Liver (tissue), 9 donors: ENCODE measurements around the gene CTNNBL1. TPM values are rescaled to one million over a fixed set of nuclear protein-coding genes. Genes with fewer than 3 reads are reported as not detected.

Source experiments
- DNase-seq: peaks from one replicate; pipeline ENCODE4 v3.0.0-alpha.2; 2017; ENCODE audit warnings: low spot score
- H3K27ac ChIP-seq, 2 donors: one replicate each; pipeline ENCODE4 v1.7.0; 2013; ENCODE audit warnings: inconsistent platforms in 2 of 2, low read length in 2 of 2, control low read depth in 1 of 2, low read depth in 1 of 2, mild to moderate bottlenecking in 1 of 2
- H3K27me3 ChIP-seq, 4 donors: one replicate each; pipeline versions ENCODE4 v1.6.1 to v1.7.0; 2013; ENCODE audit warnings: low read length in 3 of 4, inconsistent platforms in 1 of 4, mild to moderate bottlenecking in 1 of 4, moderate library complexity in 1 of 4; ENCODE audit not compliant: control insufficient read depth in 4 of 4, insufficient read depth in 4 of 4
- H3K36me3 ChIP-seq, 4 donors: one replicate each; pipeline versions ENCODE4 v1.6.1 to v1.7.0; 2013; ENCODE audit warnings: low read length in 3 of 4, mild to moderate bottlenecking in 3 of 4, low read depth in 1 of 4, moderate library complexity in 1 of 4; ENCODE audit not compliant: control insufficient read depth in 4 of 4, insufficient read depth in 3 of 4
- H3K4me1 ChIP-seq, 4 donors: one replicate each; pipeline versions ENCODE4 v1.6.1 to v1.7.0; 2013; ENCODE audit warnings: low read length in 3 of 4, mild to moderate bottlenecking in 3 of 4, moderate library complexity in 1 of 4; ENCODE audit not compliant: control insufficient read depth in 4 of 4, insufficient read depth in 4 of 4
- H3K4me3 ChIP-seq, 3 donors: one replicate each; pipeline versions ENCODE4 v1.6.1 to v1.7.0; 2013; ENCODE audit warnings: low read length in 3 of 3, control low read depth in 1 of 3, low read depth in 1 of 3, mild to moderate bottlenecking in 1 of 3
- H3K9ac ChIP-seq, 2 donors: one replicate each; pipeline ENCODE4 v1.7.0; 2013; ENCODE audit warnings: low read length in 2 of 2, mild to moderate bottlenecking in 2 of 2, moderate library complexity in 2 of 2, control low read depth in 1 of 2, low read depth in 1 of 2
- H3K9me3 ChIP-seq, 4 donors: one replicate each; pipeline versions ENCODE4 v1.6.1 to v1.7.0; 2013; ENCODE audit warnings: low read length in 3 of 4; ENCODE audit not compliant: control insufficient read depth in 4 of 4
- FOXA1 ChIP-seq: IDR thresholded peaks from 2 replicates; pipeline ENCODE4 v1.6.1; 2016; ENCODE audit warnings: antibody characterized with exemption
- FOXA2 ChIP-seq: IDR thresholded peaks from 2 replicates; pipeline ENCODE4 v1.6.1; 2016; ENCODE audit warnings: antibody characterized with exemption
- GABPA ChIP-seq, 2 donors: IDR thresholded peaks in 1 of 2; conservative IDR thresholded peaks in 1 of 2; 2 replicates each; pipeline ENCODE4 v1.6.1; 2016; ENCODE audit warnings: antibody characterized with exemption in 2 of 2, mild to moderate bottlenecking in 1 of 2, moderate library complexity in 1 of 2
- HNF4A ChIP-seq, 2 donors: conservative IDR thresholded peaks; 2 replicates each; pipeline ENCODE4 v1.6.1; 2016; ENCODE audit warnings: antibody characterized with exemption in 2 of 2, mild to moderate bottlenecking in 2 of 2
- HNF4G ChIP-seq: IDR thresholded peaks from 2 replicates; pipeline ENCODE4 v1.6.1; 2016; ENCODE audit warnings: antibody characterized with exemption
- RAD21 ChIP-seq, 2 donors: IDR thresholded peaks; 2 replicates each; pipeline ENCODE4 v1.6.1; 2016; ENCODE audit warnings: antibody characterized with exemption in 2 of 2, mild to moderate bottlenecking in 2 of 2
- RXRA ChIP-seq, 2 donors: IDR thresholded peaks; 2 replicates each; pipeline ENCODE4 v1.6.1; 2017 to 2018; ENCODE audit warnings: antibody characterized with exemption in 2 of 2, mild to moderate bottlenecking in 1 of 2
- SP1 ChIP-seq: IDR thresholded peaks from 2 replicates; pipeline ENCODE4 v1.6.1; 2018; ENCODE audit warnings: antibody characterized with exemption, mild to moderate bottlenecking
- TAF1 ChIP-seq: conservative IDR thresholded peaks from 2 replicates; pipeline ENCODE4 v1.6.1; 2016; ENCODE audit warnings: antibody characterized with exemption, mild to moderate bottlenecking
- WGBS: extraction: QIAGEN DNeasy Blood & Tissue Kit; methylation state at CpG from one replicate; pipeline ENCODE4 v1.1.7; 2013; 5-methylcytosine and 5-hydroxymethylcytosine counted together
- polyA plus RNA-seq, 2 donors: library from polyadenylated mRNA; stranded (reverse) in 1 of 2; unstranded in 1 of 2; fragments of 200-250 nt in 1 of 2; fragments of >200 nt in 1 of 2; fragmentation: Nextera tagmentation in 1 of 2; extraction: Ambion mirVana in 1 of 2; gene quantifications; one replicate each; pipeline versions ENCODE4 v1.2.1 to v1.2.3, GENCODE V29; 2013 to 2015
- total RNA-seq, 2 donors: library from RNA; depleted of rRNA; stranded (reverse); fragments of >200 nt; gene quantifications; one replicate each; pipeline ENCODE4 v1.2.3, GENCODE V29; 2014
- TF ChIP-seq, protein P1 (sequence below): IDR thresholded peaks from 2 replicates; pipeline ENCODE4 v1.6.1; 2016; ENCODE audit warnings: antibody characterized with exemption, mild to moderate bottlenecking
- TF ChIP-seq, protein P2 (sequence below): IDR thresholded peaks from 2 replicates; pipeline ENCODE4 v1.6.1; 2016; ENCODE audit warnings: antibody characterized with exemption
- TF ChIP-seq, protein P3 (sequence below): fragments of 150-350 bp; IDR thresholded peaks from 2 replicates; pipeline ENCODE4 v1.5.1; 2017; ENCODE audit warnings: improper control_type of control experiment, low read depth, low read length; ENCODE audit not compliant: missing input control
- donor health status: healthy.
- donor health status: healthy.
- donor health status: healthy.
- donor health status: healthy.
- donor health status: healthy.

Gene CTNNBL1
- total and polyA plus RNA-seq, 4 donors: 18.3 to 25.4 (median 20.3) TPM

DNA sequence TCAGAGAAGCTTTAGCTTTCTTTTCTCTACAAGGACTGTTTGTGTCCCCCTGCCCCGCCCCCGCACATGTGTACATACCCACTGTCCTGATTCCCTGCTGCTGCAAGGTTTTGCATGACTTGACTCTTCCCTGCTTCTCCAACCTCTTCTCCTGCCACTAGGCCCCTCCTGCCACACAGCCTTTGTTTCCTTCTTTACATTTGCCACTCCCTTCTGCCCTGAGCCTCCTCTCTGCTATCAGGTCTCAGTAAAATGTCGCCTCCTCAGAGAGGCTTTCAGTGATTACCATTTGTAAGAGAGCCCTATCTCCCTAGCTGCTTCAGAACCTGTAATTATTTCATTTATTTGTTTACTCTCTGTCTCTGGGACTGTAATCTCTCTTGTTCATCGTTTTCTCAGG lies 152.7 kb downstream of the CTNNBL1 start (continued):
- TF ChIP-seq, protein P1, sequence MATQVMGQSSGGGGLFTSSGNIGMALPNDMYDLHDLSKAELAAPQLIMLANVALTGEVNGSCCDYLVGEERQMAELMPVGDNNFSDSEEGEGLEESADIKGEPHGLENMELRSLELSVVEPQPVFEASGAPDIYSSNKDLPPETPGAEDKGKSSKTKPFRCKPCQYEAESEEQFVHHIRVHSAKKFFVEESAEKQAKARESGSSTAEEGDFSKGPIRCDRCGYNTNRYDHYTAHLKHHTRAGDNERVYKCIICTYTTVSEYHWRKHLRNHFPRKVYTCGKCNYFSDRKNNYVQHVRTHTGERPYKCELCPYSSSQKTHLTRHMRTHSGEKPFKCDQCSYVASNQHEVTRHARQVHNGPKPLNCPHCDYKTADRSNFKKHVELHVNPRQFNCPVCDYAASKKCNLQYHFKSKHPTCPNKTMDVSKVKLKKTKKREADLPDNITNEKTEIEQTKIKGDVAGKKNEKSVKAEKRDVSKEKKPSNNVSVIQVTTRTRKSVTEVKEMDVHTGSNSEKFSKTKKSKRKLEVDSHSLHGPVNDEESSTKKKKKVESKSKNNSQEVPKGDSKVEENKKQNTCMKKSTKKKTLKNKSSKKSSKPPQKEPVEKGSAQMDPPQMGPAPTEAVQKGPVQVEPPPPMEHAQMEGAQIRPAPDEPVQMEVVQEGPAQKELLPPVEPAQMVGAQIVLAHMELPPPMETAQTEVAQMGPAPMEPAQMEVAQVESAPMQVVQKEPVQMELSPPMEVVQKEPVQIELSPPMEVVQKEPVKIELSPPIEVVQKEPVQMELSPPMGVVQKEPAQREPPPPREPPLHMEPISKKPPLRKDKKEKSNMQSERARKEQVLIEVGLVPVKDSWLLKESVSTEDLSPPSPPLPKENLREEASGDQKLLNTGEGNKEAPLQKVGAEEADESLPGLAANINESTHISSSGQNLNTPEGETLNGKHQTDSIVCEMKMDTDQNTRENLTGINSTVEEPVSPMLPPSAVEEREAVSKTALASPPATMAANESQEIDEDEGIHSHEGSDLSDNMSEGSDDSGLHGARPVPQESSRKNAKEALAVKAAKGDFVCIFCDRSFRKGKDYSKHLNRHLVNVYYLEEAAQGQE: no peak

DNA sequence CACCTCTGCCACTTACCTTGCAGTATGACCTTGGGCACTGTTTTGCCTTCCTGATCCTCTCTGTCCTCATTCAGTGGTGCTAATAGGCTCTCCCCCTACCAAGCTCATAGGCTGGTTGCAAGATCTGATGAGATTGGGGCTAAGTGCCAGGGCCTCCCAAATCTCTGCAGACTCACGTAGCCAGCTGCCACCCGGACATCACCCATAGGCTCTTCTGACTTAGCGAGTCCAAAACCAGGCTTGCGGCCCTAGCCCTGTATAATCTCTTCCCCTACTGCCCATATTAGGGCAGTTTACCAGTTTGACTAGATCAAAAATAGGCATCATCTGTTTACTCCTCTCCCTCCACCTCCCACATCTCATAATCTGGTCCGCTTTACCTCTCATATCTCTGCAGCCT lies 154.9 kb downstream of the CTNNBL1 start:
- Histone ChIP-seq H3K27me3 (no peaks in the 10 kb centered on the region), H3K9me3 (no peaks in the 10 kb centered on the region), H3K9ac (no peak overlapping the region), H3K4me3 (no peak overlapping the region), H3K36me3 (peaks cover 9 to 59% (median 21%) of the 10 kb centered on the region in 4 donors), H3K27ac (no peak overlapping the region), H3K4me1 (no peaks in the 10 kb centered on the region)
- DNase-seq: no peak
- 77% methylated on average over 5 of the region's 5 CpGs for WGBS
- TF ChIP-seq TAF1: no peak
- TF ChIP-seq FOXA2: no peak
- no peak for TF ChIP-seq FOXA1
- TF ChIP-seq HNF4A (conservative IDR thresholded peaks at IDR 0.05): no peak
- TF ChIP-seq, protein P2, sequence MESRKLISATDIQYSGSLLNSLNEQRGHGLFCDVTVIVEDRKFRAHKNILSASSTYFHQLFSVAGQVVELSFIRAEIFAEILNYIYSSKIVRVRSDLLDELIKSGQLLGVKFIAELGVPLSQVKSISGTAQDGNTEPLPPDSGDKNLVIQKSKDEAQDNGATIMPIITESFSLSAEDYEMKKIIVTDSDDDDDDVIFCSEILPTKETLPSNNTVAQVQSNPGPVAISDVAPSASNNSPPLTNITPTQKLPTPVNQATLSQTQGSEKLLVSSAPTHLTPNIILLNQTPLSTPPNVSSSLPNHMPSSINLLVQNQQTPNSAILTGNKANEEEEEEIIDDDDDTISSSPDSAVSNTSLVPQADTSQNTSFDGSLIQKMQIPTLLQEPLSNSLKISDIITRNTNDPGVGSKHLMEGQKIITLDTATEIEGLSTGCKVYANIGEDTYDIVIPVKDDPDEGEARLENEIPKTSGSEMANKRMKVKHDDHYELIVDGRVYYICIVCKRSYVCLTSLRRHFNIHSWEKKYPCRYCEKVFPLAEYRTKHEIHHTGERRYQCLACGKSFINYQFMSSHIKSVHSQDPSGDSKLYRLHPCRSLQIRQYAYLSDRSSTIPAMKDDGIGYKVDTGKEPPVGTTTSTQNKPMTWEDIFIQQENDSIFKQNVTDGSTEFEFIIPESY: no peak
- no peak for TF ChIP-seq SP1

DNA sequence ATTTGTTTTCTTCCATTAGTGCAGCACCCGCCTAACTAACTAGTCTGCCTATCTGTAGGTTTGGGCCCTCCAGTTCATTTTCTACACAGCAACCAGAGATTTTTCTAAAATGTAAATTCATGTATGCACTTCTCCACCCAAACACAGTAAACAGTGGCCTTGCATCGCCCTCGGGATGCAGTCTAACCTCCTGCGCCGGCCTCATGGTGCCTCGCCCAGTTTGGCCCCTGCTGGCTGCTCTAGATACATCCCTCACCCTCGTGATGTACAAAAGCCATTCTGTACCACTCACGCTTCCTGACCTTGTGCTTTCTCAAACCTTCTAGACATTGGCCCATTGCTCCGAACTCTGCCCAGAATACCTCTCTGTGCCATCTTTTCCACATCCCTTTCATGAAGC lies 155.3 kb downstream of the CTNNBL1 start:
- Histone ChIP-seq H3K9me3 (no peaks in the 10 kb centered on the region), H3K36me3 (peaks cover 9 to 57% (median 20%) of the 10 kb centered on the region in 4 donors), H3K27me3 (no peaks in the 10 kb centered on the region), H3K4me3 (no peak overlapping the region), H3K4me1 (no peaks in the 10 kb centered on the region), H3K9ac (no peak overlapping the region), H3K27ac (no peak overlapping the region)
- no peak for DNase-seq
- TF ChIP-seq HNF4A (conservative IDR thresholded peaks at IDR 0.05) (no peak), RXRA (IDR thresholded peaks at IDR 0.05) (no peak), HNF4G (no peak), RAD21 (IDR thresholded peaks at IDR 0.05) (no peak), GABPA (IDR thresholded peaks at IDR 0.05 in 1 of 2, conservative IDR thresholded peaks at IDR 0.05 in 1 of 2) (no peak), TAF1 (no peak), FOXA1 (no peak), FOXA2 (no peak)
- TF ChIP-seq, protein P1: no peak
- TF ChIP-seq, protein P3, sequence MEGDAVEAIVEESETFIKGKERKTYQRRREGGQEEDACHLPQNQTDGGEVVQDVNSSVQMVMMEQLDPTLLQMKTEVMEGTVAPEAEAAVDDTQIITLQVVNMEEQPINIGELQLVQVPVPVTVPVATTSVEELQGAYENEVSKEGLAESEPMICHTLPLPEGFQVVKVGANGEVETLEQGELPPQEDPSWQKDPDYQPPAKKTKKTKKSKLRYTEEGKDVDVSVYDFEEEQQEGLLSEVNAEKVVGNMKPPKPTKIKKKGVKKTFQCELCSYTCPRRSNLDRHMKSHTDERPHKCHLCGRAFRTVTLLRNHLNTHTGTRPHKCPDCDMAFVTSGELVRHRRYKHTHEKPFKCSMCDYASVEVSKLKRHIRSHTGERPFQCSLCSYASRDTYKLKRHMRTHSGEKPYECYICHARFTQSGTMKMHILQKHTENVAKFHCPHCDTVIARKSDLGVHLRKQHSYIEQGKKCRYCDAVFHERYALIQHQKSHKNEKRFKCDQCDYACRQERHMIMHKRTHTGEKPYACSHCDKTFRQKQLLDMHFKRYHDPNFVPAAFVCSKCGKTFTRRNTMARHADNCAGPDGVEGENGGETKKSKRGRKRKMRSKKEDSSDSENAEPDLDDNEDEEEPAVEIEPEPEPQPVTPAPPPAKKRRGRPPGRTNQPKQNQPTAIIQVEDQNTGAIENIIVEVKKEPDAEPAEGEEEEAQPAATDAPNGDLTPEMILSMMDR: no peak
- 97% methylated on average over 9 of the region's 9 CpGs for WGBS
